Umbilical cord (tissue), 2 donors: ENCODE results near the gene GOLGA6D. TPM values are rescaled to one million over a fixed set of nuclear protein-coding genes. Genes with fewer than 3 reads are reported as not detected.
A peak's percentile ranks its signal among the peaks of the same experiment; 100 is the strongest.
"Not testable (repeated sequence)": the region's sequence is repeated elsewhere in the genome, so short reads cannot be mapped to it uniquely, and the experiment has no call there.

Experiments
- DNase-seq: peaks from one replicate; pipeline ENCODE4 v3.0.0-alpha.2; 2015; ENCODE audit warnings: low spot score
- total RNA-seq: library from RNA; depleted of rRNA; stranded (reverse); fragments of >200 nt; gene quantifications from one replicate; pipeline ENCODE4 v1.2.3, GENCODE V29; 2014; ENCODE audit warnings: low replicate concordance; ENCODE audit not compliant: insufficient read depth

GOLGA6D gene
- total RNA-seq, 1 donor from 2014 or later = 1.9 TPM

DNA sequence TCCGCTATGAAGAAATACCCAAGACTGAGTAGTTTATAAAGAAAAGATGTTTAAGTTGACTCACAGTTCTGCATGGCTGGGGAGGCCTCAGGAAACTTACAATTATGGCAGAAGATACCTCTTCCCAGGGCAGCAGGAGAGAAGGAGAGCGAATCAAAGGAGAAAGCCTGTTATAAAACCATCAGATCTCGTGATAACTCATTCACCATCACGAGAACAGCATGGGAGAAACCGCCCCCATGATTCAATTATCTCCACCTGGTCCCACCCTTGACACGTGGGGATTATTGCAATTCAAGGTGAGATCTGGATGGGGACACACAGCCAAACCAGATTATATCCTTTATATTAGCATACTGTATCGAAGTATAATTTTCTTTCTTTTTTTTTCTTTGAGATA is 49.5 kb downstream of the GOLGA6D start:
- not testable (repeated sequence) for DNase-seq

DNA sequence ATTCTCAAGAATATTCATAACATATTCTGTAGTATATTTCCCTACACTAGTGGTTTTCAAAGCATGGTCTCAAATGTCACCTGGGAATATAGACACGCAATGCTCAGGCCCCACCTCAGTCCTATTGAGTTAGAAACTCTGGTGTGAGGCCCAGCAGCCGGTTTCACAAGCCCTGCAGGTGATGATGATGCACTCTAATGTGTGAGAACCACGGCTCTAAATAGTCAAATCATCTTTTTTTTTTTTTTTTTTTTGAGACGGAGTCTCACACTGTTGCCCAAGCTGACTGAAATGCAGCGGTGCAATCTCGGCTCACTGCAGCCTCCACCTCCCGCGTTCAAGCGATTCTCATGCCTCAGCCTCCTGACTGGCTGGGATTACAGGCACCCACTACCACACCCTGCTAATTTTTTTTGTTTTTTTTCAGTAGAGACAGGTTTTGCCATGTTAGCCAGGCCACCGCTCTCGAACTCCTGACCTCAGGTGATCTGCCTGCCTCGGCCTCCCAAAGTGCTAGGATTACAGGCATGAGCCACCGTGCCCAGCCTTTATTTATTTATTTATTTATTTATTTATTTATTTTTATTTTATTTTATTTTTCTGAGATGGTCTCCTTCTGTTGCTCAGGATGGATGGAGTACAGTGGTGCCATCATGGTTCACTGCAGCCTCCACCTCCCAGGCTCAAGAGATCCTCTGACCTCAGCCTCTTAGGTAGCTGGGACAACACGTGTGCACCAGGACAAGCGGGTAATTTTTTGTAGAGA is 51.2 kb downstream of the GOLGA6D start:
- DNase-seq = not testable (repeated sequence)

DNA sequence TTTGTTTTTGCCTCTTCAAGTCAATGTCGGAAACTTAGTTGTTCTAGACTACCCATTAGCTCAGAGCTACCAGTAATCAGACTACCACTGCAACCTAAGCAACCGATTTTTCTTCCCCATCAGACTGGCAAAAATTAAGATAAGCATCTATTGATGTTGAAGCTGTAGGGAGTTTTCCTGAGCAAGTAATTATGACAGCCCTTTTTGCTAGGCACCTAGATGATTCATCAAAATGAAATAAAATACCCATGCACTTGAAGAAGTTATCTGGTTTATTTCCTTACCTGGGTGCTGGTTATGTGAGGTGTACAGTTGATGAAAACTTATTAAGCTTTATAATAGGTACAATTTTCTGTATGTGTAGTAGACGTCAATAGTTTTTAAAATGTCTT is 52.7 kb downstream of the GOLGA6D start:
- DNase-seq = no peak

DNA sequence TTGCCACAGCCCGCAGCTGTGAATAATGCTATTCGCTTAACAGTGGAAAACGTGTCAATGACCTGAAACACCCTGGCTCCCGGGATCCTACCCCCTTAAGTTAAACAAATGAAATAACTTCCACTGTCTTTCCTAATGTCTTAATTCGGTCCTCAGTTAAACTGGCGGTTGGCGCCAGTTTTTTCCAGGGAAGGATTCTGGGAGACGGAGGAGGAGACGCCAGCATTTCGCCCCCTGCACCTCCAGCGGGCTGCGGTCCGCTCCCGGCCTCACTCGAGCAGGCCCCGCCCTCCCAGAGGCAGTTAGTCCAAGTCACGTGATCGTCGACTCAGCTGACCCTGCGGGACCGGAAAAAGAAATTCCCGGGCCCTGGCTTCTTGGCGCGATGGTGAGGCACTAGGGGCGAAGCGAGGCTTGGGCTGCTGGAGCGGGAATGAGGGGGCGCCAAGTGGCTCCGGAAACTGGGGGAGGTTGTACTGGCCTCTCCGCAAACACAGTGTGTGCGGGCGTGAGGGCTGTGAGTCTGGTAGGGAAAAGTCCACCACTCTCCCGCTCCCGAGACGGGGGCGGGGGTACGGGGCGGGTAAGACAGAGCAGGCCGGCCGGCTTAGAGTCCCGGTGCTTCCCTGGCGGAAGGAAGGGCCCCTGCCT is 53.2 kb downstream of the GOLGA6D start, which contains the start of gene COMMD4:
COMMD4 (plus strand) TSS at position 359 of the 651 bp plus-strand sequence; CDS start at position 386, 27 bp downstream.
- DNase-seq = peak; percentile 97

DNA sequence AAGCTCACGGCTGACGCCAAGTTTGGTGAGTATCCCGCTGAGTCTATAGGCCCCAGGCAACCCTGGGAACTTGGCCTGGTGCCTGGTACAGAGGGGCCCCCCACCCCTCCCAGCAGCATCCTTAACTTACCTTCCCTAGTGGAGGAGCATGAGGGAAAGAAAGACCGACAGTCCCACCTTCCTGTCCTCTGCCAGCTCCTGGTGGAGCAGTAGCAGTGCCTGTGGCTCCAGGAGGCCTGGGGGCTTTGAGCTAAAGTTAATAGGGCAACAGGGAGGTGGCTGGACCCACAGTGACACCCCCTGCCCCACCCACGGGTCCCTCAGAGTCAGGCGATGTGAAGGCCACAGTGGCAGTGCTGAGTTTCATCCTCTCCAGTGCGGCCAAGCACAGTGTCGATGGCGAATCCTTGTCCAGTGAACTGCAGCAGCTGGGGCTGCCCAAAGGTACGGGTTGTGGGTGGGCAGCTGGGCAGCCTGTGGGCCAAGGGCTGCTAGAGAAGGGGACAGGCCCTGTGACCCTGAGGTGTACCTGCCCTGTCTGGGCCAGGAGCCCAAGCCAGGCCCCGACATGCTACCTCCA is 56.1 kb downstream of the GOLGA6D start:
- DNase-seq = no peak

DNA sequence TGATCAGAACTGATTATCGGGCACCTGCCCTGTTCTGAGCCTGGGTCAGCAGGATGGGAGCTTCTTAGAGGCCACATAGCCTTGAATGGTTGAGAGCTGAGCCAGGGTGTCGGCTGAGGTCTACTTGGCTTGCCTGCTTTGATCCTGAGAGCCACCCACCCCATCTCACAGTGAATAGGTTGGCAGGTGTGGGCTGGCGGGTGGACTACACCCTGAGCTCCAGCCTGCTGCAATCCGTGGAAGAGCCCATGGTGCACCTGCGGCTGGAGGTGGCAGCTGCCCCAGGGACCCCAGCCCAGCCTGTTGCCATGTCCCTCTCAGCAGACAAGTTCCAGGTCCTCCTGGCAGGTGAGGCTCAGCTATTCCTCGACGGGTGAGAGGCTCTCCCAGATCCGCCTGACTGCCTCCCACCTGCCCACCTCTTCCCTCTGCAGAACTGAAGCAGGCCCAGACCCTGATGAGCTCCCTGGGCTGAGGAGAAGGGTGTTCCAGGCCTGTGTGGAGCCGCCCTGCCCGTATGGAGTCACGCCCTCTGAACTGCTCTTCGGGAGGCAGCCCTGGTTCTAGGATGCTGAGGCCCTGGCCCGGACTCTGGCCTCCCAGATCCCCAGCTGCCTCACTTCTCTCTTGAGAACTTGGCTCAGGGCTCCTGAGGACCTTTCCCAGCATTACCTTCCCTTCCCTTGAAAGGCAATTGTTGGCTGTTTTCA is 57.1 kb downstream of the GOLGA6D start:
- DNase-seq = no peak

DNA sequence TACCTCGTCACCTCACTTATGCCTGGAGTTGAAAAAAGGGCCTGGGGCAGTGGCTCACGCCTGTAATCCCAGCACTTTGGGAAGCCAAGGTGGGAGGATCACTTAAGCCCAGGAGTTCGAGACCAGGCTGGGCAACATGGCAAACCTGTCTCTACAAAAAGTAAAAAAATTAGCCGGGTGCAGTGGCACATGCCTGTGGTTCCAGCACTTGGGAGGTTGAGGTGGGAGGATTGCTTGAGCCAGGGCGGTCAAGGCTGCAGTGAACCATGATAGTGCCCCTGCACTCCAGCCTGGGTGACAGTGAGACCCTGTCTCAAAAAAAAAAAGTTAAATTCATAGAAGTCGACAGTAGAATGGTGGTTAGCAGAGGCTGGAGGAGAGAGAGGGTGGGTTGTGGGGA is 59.6 kb downstream of the GOLGA6D start:
- DNase-seq = no peak

DNA sequence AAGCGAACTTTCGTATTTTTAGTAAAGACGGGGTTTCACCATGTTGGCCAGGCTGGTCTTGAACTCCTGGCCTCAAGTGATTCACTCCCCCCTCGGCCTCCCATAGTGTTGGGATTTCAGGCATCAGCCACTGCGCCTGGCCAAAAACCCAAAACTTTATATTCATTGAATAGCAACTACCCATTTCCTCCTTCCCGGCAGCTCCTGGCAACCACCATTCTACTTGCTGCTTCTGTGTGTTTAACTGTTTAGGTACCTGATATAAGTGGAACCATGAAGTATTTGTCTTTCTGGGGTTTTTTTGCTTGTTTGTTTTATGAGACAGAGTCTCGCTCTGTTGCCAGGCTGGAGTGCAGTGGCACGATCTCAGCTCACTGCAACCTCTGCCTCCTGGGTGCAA is 61.3 kb downstream of the GOLGA6D start:
- DNase-seq = not testable (repeated sequence)

Other genes with a start within 250 kb of the GOLGA6D start
- gene C15orf39, start 81.0 kb upstream of the GOLGA6D start, total RNA-seq = 3.6 TPM
- not detected for gene GOLGA6C, start 24.5 kb upstream of the GOLGA6D start, total RNA-seq
- 35.9 TPM for gene COMMD4, start 53.2 kb downstream of the GOLGA6D start, total RNA-seq
- 9.4 TPM for gene NEIL1, start 64.2 kb downstream of the GOLGA6D start, total RNA-seq
- gene MAN2C1, start 85.8 kb downstream of the GOLGA6D start, total RNA-seq = 125 TPM
- 36.1 TPM for gene SIN3A, start 168.9 kb downstream of the GOLGA6D start, total RNA-seq